ENCODE measurements around the gene RAD51B.

DNA sequence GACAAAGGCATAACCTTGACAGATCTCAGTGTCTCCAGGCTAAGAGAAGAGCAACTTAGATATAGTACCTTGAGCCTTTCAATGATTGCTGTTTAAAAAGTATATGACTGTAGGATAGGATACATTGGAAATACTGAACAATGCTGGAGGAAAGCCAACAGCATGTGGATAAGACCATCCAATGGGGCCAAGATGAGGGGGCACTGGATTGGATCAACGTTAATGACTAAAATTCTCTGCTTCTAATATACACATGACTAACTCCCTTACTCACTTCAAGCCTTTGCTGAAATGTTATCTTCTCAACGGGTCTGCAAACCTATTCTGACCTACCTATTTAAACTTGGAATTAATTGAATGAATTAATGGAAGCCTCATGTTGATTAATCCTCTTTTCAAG is 354.9 kb downstream of the RAD51B start:
- TF ChIP-seq, protein P1, sequence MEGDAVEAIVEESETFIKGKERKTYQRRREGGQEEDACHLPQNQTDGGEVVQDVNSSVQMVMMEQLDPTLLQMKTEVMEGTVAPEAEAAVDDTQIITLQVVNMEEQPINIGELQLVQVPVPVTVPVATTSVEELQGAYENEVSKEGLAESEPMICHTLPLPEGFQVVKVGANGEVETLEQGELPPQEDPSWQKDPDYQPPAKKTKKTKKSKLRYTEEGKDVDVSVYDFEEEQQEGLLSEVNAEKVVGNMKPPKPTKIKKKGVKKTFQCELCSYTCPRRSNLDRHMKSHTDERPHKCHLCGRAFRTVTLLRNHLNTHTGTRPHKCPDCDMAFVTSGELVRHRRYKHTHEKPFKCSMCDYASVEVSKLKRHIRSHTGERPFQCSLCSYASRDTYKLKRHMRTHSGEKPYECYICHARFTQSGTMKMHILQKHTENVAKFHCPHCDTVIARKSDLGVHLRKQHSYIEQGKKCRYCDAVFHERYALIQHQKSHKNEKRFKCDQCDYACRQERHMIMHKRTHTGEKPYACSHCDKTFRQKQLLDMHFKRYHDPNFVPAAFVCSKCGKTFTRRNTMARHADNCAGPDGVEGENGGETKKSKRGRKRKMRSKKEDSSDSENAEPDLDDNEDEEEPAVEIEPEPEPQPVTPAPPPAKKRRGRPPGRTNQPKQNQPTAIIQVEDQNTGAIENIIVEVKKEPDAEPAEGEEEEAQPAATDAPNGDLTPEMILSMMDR (IDR thresholded peaks at IDR 0.05 in 2 of 3, conservative IDR thresholded peaks at IDR 0.05 in 1 of 3; ENCODE audit: borderline replicate concordance in 1 of 3, insufficient read depth in 1 of 3, low read depth in 2 of 3, low read length in 2 of 3): no peak
- TF ChIP-seq RAD21 (IDR thresholded peaks at IDR 0.05; ENCODE audit: low read depth): no peak
- TF ChIP-seq EZH2 (IDR thresholded peaks at IDR 0.05): no peak
- TF ChIP-seq POLR2A (IDR thresholded peaks at IDR 0.05; ENCODE audit: borderline replicate concordance, extremely low read depth, insufficient read depth, insufficient read length): no peak
- TF ChIP-seq FOSL1 (IDR thresholded peaks at IDR 0.05; ENCODE audit: low read depth): no peak
- TF ChIP-seq, protein P2, sequence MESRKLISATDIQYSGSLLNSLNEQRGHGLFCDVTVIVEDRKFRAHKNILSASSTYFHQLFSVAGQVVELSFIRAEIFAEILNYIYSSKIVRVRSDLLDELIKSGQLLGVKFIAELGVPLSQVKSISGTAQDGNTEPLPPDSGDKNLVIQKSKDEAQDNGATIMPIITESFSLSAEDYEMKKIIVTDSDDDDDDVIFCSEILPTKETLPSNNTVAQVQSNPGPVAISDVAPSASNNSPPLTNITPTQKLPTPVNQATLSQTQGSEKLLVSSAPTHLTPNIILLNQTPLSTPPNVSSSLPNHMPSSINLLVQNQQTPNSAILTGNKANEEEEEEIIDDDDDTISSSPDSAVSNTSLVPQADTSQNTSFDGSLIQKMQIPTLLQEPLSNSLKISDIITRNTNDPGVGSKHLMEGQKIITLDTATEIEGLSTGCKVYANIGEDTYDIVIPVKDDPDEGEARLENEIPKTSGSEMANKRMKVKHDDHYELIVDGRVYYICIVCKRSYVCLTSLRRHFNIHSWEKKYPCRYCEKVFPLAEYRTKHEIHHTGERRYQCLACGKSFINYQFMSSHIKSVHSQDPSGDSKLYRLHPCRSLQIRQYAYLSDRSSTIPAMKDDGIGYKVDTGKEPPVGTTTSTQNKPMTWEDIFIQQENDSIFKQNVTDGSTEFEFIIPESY (IDR thresholded peaks at IDR 0.05; ENCODE audit: extremely low read depth, insufficient replicate concordance, low read length): no peak
- TF ChIP-seq JUND (IDR thresholded peaks at IDR 0.05): no peak
- no peak for TF ChIP-seq POLR2AphosphoS5 (IDR thresholded peaks at IDR 0.05; ENCODE audit: low read depth, low read length)
- no peak for TF ChIP-seq CEBPB (IDR thresholded peaks at IDR 0.05; ENCODE audit: low read depth)
- no peak for TF ChIP-seq CBX3 (IDR thresholded peaks at IDR 0.05; ENCODE audit: low read depth)

All from HCT116 (cell line).